Activated naive CD4-positive, alpha-beta T cell treated with anti-CD3 and anti-CD28 coated beads for 36 hours (primary cell): ENCODE measurements around the gene AK9. TPM values are rescaled to one million over a fixed set of nuclear protein-coding genes. Genes with fewer than 3 reads are reported as not detected.
A peak's percentile ranks its signal among the peaks of the same experiment; 100 is the strongest.

ENCODE experiments used
- CTCF ChIA-PET: fragments of 350-600 bp; sonication (Branson Sonifier 250); formaldehyde crosslinking; loops from one replicate; lab custom pipeline; 2021; ENCODE audit warnings: antibody characterized with exemption; lab: Charles Lee
- DNase-seq: peaks from one replicate; pipeline ENCODE4 v3.0.0-alpha.2; 2020
- H3K27ac Mint-ChIP-seq: one replicate; pipeline ENCODE4 v1.8.0; 2021; ENCODE audit warnings: mild to moderate bottlenecking, mixed read lengths
- H3K27me3 Mint-ChIP-seq: one replicate; pipeline ENCODE4 v1.8.0; 2021; ENCODE audit warnings: low read depth, mixed read lengths
- H3K36me3 Mint-ChIP-seq: one replicate; pipeline ENCODE4 v1.8.0; 2021; ENCODE audit warnings: low read depth, mixed read lengths
- H3K4me1 Mint-ChIP-seq: one replicate; pipeline ENCODE4 v1.8.0; 2021; ENCODE audit warnings: low read depth, mixed read lengths
- H3K4me3 Mint-ChIP-seq: one replicate; pipeline ENCODE4 v1.8.0; 2021; ENCODE audit warnings: mild to moderate bottlenecking, moderate library complexity, mixed read lengths
- H3K9me3 Mint-ChIP-seq: one replicate; pipeline ENCODE4 v1.8.0; 2021; ENCODE audit warnings: mixed read lengths
- intact Hi-C: fragments of 100-400 bp; cut with micrococcal nuclease; formaldehyde crosslinking; loops from one replicate; pipeline ENCODE4 v1.15.1; 2023
- total RNA-seq, 2 experiments: library from RNA; stranded (reverse); gene quantifications; one replicate each; pipeline ENCODE4 v1.2.3, GENCODE V29; 2021

Gene AK9
- total RNA-seq, 2 experiments from 2014 or later: 1.7 TPM

DNA sequence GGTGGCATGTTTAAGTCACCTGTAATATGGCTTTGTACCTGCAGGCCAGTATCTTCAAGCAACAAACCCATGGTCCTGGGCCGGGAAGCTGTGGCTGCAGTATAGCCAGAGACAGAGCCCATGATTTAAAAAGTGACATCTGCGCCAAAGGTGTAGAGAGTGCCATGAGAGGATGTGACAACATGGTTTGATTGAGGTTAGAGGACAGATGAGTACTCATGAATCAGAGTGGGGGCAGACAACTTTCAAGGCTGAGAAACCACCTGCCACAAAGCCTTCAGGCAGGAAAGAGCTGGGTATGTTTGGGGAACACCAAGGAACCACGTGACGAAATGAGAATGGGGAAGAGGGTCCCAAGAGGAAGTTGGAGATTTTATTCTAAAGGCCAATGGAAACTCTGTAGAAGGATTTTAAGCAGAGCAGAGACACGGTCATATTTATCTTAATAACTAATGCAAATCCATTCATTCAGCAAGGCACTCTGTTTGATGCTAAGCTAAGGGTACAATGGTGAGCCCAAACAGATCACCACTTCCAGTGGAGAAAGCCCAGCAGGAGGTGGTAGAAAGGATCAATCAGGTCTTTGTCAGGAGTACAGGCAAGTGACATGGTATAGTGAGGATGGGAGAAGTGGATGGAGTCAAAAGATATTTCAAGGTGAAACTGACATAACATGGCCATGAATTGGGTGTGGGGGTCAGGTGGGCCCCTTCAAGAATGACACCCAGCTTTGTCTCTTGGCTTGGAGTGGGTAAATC, 232.0 kb downstream of the AK9 start:
- H3K36me3 Mint-ChIP-seq: peaks cover 25% of the 10 kb centered on the region
- DNase-seq: peak; percentile 75
- peak overlapping the region; percentile 65 for H3K27ac Mint-ChIP-seq
- peaks cover 63% of the 10 kb centered on the region for H3K4me1 Mint-ChIP-seq
- no peaks in the 10 kb centered on the region for H3K9me3 Mint-ChIP-seq
- no peak overlapping the region for H3K4me3 Mint-ChIP-seq
- CTCF ChIA-PET: interaction anchor here (1.2 to 1.4 kb wide), 2 partner anchors 18 to 20 kb away, joined by 3 to 4 read pairs; partner anchors contain the start of genes PPIL6 and SMPD2
- no peaks in the 10 kb centered on the region for H3K27me3 Mint-ChIP-seq
- intact Hi-C loops: loop anchor here (1.0 to 10.0 kb wide), 3 partner anchors 16 to 726 kb away; partner anchors contain the start of gene CDC40

DNA sequence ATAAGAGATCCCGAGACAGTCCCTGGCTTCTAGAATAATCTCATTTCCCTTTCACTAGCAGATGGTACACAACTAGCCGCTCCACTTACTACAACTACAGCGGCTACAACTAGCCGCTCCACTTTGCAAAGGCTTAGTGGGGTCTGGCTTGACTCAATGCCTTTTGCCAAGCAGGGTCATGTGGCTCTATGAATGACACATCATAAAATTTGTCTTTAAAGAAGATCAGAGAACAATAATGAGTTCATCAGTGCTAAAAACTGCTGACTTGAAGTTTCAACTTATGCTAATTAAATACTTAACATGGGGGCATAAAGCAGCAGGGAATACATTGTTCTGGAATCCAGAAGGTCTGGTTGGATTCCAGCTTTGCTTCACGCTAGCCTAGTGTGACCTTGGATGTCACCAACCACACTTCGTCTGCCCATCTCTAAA, 233.4 kb downstream of the AK9 start:
- CTCF ChIA-PET: no interaction called here
- Mint-ChIP-seq H3K27ac (no peak overlapping the region), H3K9me3 (no peaks in the 10 kb centered on the region), H3K27me3 (no peaks in the 10 kb centered on the region), H3K36me3 (peaks cover 21% of the 10 kb centered on the region), H3K4me1 (peaks cover 63% of the 10 kb centered on the region), H3K4me3 (no peak overlapping the region)
- DNase-seq: no peak
- intact Hi-C loops: loop anchor here (10.0 kb wide), 1 partner anchor 727 kb away; the partner anchor contains the start of gene CDC40

DNA sequence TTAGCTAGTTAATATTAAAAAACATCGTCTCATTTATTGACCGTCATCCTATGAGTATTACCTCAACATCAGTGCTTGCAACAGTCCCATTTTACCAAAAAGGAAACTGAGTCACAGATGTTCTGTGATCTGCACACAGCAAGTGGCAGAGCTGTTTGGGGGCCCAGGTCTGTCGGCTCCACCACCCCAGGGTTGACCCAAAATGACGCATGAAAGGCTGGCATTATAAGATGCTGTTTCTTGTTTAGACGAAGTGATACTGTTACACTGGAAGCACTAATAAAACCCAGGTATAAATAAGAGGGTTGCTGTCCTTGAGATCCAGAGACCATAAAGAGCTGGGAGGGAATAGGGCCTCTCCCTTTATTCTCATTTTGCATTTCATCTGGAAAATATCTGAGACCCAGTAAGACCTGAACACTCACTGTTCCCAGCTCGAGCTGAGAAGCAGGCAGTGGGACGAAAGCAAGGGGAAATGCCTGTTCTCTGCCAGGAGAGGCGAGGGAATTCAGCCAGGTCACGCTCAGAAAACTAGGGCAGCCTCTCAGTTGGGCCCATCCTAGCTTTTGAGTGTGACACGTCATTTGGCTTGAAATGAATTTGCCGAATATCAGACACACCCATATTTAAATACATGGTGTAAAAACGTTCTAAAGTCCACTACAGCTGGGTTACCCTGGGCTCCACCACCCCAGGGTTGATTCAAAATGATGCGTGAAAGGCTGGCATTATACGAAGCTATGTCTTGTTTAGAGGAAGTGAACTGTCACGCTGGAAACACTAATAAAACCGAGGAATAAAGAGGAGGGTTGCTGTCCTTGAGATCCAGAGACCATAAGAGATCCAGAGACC, 234.1 kb downstream of the AK9 start:
- Mint-ChIP-seq H3K9me3 (no peaks in the 10 kb centered on the region), H3K4me3 (peak overlapping the region; percentile 15), H3K27ac (no peak overlapping the region), H3K36me3 (peaks cover 16% of the 10 kb centered on the region), H3K27me3 (no peaks in the 10 kb centered on the region), H3K4me1 (peaks cover 58% of the 10 kb centered on the region)
- DNase-seq: no peak
- CTCF ChIA-PET: interaction anchor here (1.0 to 2.1 kb wide), 5 partner anchors 8 to 269 kb away, joined by 3 to 9 read pairs (median 6); partner anchors contain the start of genes PPIL6 and SMPD2
- intact Hi-C loops: loop anchor here (10.0 kb wide), 1 partner anchor 728 kb away; the partner anchor contains the start of gene CDC40

DNA sequence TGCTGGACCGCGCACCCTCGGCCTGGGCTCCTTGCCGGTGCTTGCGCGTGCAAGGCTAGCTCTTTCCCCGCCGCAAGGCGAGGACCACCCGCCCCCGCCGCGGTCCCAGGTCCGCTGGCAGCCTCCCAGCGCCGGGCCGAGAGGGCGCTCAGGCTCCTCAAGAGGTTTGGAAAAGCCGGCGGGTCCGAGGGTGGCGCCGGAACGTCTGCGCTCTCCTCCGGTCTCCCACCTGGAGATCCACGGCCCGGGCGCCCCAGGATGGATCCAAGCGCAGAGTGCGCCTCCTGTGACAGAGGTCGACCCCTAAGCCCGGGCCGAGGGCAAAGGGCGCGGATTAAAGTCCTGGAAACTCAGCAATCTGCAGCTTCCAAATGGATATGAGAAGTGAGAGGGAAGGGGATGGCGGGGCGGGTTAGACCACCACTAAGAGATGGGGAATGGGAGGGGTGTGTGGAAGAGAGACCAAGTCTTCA, 234.9 kb downstream of the AK9 start:
- intact Hi-C loops: loop anchor here (10.0 kb wide), 1 partner anchor 729 kb away; the partner anchor contains the start of gene CDC40
- Mint-ChIP-seq H3K27ac (no peak overlapping the region), H3K27me3 (no peaks in the 10 kb centered on the region), H3K4me1 (peaks cover 54% of the 10 kb centered on the region), H3K9me3 (no peaks in the 10 kb centered on the region), H3K4me3 (peak overlapping the region; percentile 41), H3K36me3 (peaks cover 10% of the 10 kb centered on the region)
- DNase-seq: no peak
- CTCF ChIA-PET: interaction anchor here (1.0 to 2.1 kb wide), 7 partner anchors 9 to 269 kb away, joined by 3 to 9 read pairs (median 5); partner anchors contain the start of genes PPIL6 and SMPD2

DNA sequence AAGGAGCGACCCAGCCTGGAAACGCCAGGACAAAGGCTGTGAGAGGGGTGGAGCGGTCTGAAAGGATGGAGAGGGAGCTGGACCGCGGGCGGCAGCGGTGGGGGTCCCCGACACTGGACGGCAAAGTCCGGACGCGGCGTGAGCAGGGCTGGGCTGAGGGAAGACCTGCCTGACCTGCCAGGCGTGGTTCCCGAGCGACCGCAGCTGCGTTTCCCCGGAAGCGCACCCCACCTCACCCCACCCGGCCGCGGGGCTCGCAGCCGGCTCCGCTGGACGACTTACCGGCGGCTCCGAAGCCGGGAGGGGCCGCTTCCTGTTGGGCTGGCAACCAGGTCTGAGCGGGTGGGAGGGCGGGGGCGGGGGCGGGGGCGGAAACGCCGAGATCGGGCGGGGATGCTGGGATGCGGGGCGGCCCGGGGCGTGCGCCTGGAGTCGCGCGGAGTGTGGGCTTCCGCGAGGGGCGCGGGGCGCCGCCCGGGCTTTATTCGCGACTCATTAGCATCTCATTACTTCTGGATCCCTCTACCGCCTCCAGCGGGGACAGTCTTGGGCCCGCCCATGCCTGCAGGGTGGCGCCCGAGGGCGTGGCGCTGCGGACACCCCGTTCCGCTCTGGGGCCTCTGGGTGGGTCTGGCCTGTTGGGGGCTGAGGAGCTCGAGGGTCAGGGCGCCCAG, 235.4 kb downstream of the AK9 start, which contains the start of gene MICAL1:
TSS of gene MICAL1 (minus strand) at position 336 of the 674 bp plus-strand sequence. CDS start 1,576 bp downstream, outside the sequence.
- Mint-ChIP-seq H3K36me3 (peaks cover 10% of the 10 kb centered on the region), H3K4me1 (peaks cover 55% of the 10 kb centered on the region), H3K27me3 (no peaks in the 10 kb centered on the region), H3K4me3 (peak within 1 kb of the TSS; percentile 91), H3K27ac (peak within 1 kb of the TSS; percentile 82), H3K9me3 (no peaks in the 10 kb centered on the region)
- CTCF ChIA-PET: interaction anchor here (1.1 to 2.1 kb wide), 5 partner anchors 10 to 15 kb away, joined by 3 to 9 read pairs (median 6); partner anchors contain the start of genes PPIL6 and SMPD2
- intact Hi-C loops: loop anchor here (1.0 to 10.0 kb wide), 5 partner anchors 14 to 729 kb away; partner anchors contain the start of genes AK9, CDC40, CEP57L1 and FIG4
- DNase-seq: peak; percentile 69

DNA sequence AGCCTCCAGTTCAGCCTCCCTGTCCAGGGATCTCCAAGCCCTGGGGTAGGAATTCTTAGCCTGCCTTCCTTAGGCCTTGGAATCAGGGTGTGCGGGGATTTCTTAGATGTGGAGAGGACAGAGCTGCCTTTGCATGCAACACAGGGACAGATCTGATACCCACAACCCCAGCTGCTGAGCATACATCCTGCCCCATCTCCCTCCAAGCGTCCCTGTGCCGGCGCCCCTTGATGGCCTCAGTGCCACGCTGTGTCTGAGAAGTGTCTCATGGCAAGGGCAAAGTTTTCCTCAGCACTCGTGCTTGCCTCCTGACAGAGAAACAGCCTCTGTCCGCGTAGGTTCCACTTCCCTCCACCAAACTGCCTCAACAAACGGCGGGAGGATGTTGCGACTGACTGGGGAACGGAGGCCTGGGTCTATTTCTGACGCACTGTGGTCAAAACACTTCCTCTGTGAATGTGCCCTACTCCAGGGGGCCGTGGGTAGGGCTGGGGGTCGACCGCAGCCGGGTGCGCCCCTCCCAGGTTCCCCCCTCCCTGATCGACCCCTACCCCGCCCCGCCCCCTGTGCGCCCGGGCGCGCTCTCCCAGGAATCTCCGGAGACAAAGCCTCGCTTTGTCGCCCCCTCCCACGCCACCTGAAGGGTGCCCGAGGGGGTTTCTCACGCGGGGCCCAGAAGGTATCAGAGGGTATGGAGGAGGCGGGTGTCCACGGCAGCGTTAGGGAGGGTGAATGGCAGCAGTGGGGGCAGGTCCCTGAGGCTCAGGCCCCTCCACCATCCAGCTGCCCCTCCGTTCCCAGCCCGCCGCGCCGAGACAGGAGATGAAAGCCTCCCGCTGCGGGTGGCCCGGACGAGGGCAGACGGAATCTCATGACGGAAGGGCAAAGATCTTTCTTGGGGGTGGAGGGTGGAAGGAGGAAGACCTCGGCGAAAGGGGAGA, 236.2 kb downstream of the AK9 start:
- DNase-seq: peak; percentile 82
- Mint-ChIP-seq H3K9me3 (no peaks in the 10 kb centered on the region), H3K36me3 (peaks cover 10% of the 10 kb centered on the region), H3K4me1 (peaks cover 59% of the 10 kb centered on the region), H3K27me3 (no peaks in the 10 kb centered on the region), H3K4me3 (peak overlapping the region; percentile 91), H3K27ac (peak overlapping the region; percentile 82)
- intact Hi-C loops: loop anchor here (1.0 to 10.0 kb wide), 5 partner anchors 13 to 730 kb away; partner anchors contain the start of genes AK9, CDC40, CEP57L1 and FIG4
- CTCF ChIA-PET: interaction anchor here (1.0 to 2.1 kb wide), 7 partner anchors 10 to 267 kb away, joined by 3 to 12 read pairs (median 6); partner anchors contain the start of genes PPIL6, SMPD2 and ZBTB24

DNA sequence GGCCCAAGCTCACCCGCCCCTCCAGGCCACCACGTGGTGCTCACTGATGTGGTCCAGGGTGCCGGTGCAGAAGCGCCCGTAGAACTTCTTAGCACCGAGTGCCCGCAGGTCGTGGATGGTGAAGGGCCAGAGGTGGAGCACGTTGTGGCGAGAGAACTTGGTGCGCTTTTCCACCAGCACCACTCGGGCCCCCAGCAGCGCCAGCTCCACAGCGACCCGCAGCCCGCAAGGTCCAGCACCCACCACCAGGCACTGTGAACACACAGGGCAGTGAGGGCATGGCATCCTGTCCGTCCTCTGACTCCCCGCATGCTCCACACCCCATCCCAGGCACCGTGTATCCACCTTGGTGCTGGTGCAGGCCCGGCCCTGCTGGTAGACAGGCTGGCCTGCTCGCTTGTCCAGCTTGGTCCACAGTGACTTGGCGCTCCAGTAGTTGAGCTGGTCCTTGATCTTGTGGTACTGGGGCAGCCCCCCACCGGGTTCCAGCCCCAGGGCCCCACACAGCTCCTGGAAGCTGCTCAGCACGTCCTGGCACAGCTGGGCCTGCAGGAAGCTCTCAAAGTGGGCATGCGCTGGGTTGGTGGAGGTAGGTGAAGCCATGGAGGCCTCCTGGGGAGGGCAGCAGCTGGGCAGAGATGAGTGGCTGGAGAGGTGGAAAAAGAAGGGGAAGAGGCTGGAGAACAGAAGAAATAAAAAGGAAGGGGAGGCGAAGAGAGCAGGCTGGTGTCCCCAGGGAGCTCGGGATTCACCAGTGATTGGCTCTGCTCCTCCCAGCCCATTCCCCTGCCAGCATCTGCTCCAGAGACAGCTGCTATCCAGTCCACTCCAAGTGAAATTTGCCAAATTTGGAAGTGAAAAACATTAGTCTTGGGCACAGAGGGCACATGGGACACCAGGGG, 237.2 kb downstream of the AK9 start:
- H3K27me3 Mint-ChIP-seq: no peaks in the 10 kb centered on the region
- H3K9me3 Mint-ChIP-seq: no peaks in the 10 kb centered on the region
- peaks cover 10% of the 10 kb centered on the region for H3K36me3 Mint-ChIP-seq
- intact Hi-C loops: loop anchor here (2.0 to 10.0 kb wide), 3 partner anchors 237 to 731 kb away; partner anchors contain the start of genes AK9, CDC40, CEP57L1 and FIG4
- CTCF ChIA-PET: interaction anchor here (1.0 to 2.0 kb wide), 4 partner anchors 11 to 266 kb away, joined by 3 to 12 read pairs (median 3); partner anchors contain the start of gene ZBTB24
- H3K4me3 Mint-ChIP-seq: peak overlapping the region; percentile 91
- H3K27ac Mint-ChIP-seq: peak overlapping the region; percentile 50
- DNase-seq: no peak
- peaks cover 56% of the 10 kb centered on the region for H3K4me1 Mint-ChIP-seq

DNA sequence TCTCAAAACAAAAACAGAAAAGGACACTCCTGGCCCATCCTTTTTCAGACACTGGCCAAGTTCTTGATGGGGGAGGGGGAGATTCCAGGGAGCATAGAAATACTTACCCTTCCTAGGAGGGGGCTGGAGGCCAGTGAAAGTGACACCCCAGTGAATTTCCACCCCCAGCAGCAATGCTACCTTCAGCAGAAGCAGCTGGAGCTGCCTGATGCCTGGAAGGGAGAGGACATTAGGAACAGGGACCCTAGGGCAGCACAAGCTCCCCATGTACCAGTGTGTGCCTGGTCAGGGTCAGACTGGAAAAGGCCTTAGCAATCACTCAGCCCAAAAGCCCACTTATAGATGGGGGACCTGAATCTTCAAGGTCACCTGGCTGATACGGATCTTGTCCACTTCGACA, 237.8 kb downstream of the AK9 start:
- Mint-ChIP-seq H3K4me1 (peaks cover 52% of the 10 kb centered on the region), H3K36me3 (peaks cover 8% of the 10 kb centered on the region), H3K27ac (no peak overlapping the region), H3K4me3 (no peak overlapping the region), H3K27me3 (no peaks in the 10 kb centered on the region), H3K9me3 (no peaks in the 10 kb centered on the region)
- CTCF ChIA-PET: interaction anchor here (1.3 to 2.0 kb wide), 2 partner anchors 11 to 29 kb away, joined by 3 to 12 read pairs; partner anchors contain the start of gene ZBTB24
- intact Hi-C loops: loop anchor here (10.0 kb wide), 1 partner anchor 732 kb away; the partner anchor contains the start of gene CDC40
- DNase-seq: no peak

DNA sequence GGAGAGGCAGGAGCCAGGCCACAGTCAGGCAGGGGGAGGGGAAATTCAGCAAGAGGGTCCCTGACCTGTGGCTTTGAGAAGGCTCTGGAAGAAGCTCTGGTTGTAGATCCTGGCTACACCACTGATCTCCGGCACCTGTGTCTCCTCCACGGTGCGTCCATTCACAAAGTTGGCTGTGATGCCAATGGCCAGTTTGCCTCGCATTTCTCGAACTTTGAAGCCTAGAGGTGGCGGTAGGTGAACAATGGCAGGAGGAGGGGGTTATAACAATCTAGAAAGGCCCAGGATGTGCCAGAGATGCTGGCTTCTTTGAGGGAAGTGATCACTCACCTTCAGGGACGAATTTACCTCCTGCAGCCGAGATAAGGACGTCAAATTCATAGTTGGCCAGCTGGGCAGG, 238.8 kb downstream of the AK9 start:
- CTCF ChIA-PET: interaction anchor here (1.0 kb wide), 1 partner anchor 30 kb away, joined by 3 read pairs; the partner anchor contains the start of gene ZBTB24
- no peak overlapping the region for H3K27ac Mint-ChIP-seq
- peaks cover 42% of the 10 kb centered on the region for H3K4me1 Mint-ChIP-seq
- intact Hi-C loops: loop anchor here (10.0 kb wide), 1 partner anchor 733 kb away; the partner anchor contains the start of gene CDC40
- H3K36me3 Mint-ChIP-seq: peaks cover 7% of the 10 kb centered on the region
- no peak overlapping the region for H3K4me3 Mint-ChIP-seq
- H3K27me3 Mint-ChIP-seq: no peaks in the 10 kb centered on the region
- no peak for DNase-seq
- H3K9me3 Mint-ChIP-seq: no peaks in the 10 kb centered on the region
